Progenitor cell of endocrine pancreas (in vitro differentiated cells): ENCODE data around the gene FRMD6. TPM values are rescaled to one million over a fixed set of nuclear protein-coding genes. Genes with fewer than 3 reads are reported as not detected.
A peak's percentile ranks its signal among the peaks of the same experiment; 100 is the strongest.

Experiments
- DNase-seq: peaks from one replicate; pipeline ENCODE4 v3.0.0; 2021; ENCODE audit warnings: low spot score; ENCODE audit not compliant: unreplicated experiment
- H3K27ac Mint-ChIP-seq: 2 replicates; pipeline ENCODE4 v1.8.0; 2021; ENCODE audit warnings: mild to moderate bottlenecking, moderate library complexity, mixed read lengths
- H3K27me3 Mint-ChIP-seq: 2 replicates; pipeline ENCODE4 v1.8.0; 2021; ENCODE audit warnings: mixed read lengths
- H3K36me3 Mint-ChIP-seq: 2 replicates; pipeline ENCODE4 v1.8.0; 2022; ENCODE audit warnings: mixed read lengths; ENCODE audit not compliant: insufficient read depth
- H3K4me1 Mint-ChIP-seq: 2 replicates; pipeline ENCODE4 v1.8.0; 2021; ENCODE audit warnings: low read depth, mixed read lengths
- H3K4me3 Mint-ChIP-seq: 2 replicates; pipeline ENCODE4 v1.8.0; 2021; ENCODE audit warnings: low read depth, mild to moderate bottlenecking, moderate library complexity, mixed read lengths
- H3K9me3 Mint-ChIP-seq: 2 replicates; pipeline ENCODE4 v1.8.0; 2021; ENCODE audit warnings: low read depth, mixed read lengths
- total RNA-seq: library from RNA; stranded (reverse); gene quantifications from 2 replicates; pipeline ENCODE4 v1.2.1, GENCODE V29; 2021
- TF ChIP-seq, protein P1 (sequence below): fragments of 200-600 bp; sonication (generic); IDR thresholded peaks from one replicate; pipeline ENCODE4 v1.5.0; 2021; ENCODE audit warnings: antibody characterized with exemption, mild to moderate bottlenecking; ENCODE audit not compliant: unreplicated experiment

The FRMD6 gene
- total RNA-seq, 1 donor from 2014 or later, result 40.7 TPM

- Mint-ChIP-seq H3K9me3 (peaks cover 3% of the 10 kb centered on the region), H3K4me1 (peaks cover 9% of the 10 kb centered on the region), H3K27ac (no peak overlapping the region), H3K36me3 (no peaks in the 10 kb centered on the region), H3K4me3 (no peak overlapping the region), H3K27me3 (peaks cover 46% of the 10 kb centered on the region)
- TF ChIP-seq, protein P1, sequence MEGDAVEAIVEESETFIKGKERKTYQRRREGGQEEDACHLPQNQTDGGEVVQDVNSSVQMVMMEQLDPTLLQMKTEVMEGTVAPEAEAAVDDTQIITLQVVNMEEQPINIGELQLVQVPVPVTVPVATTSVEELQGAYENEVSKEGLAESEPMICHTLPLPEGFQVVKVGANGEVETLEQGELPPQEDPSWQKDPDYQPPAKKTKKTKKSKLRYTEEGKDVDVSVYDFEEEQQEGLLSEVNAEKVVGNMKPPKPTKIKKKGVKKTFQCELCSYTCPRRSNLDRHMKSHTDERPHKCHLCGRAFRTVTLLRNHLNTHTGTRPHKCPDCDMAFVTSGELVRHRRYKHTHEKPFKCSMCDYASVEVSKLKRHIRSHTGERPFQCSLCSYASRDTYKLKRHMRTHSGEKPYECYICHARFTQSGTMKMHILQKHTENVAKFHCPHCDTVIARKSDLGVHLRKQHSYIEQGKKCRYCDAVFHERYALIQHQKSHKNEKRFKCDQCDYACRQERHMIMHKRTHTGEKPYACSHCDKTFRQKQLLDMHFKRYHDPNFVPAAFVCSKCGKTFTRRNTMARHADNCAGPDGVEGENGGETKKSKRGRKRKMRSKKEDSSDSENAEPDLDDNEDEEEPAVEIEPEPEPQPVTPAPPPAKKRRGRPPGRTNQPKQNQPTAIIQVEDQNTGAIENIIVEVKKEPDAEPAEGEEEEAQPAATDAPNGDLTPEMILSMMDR, result peak; percentile 83
- peak; percentile 57 for DNase-seq
These were observed 128.4 kb downstream of the FRMD6 start for GRCh38 chr14:51780006-51780692.

Other genes starting within 250 kb of the FRMD6 start
- 8.8 and 9.3 TPM in 2 replicates for gene GNG2, start 208.7 kb downstream of the FRMD6 start, total RNA-seq